ENCODE data around the gene DEPP1.

DEPP1 gene

GRCh38 chr10:44965651-44966097 is 12.9 kb downstream of the DEPP1 start:
- no peak for DNase-seq

- no peak for DNase-seq
Measured at GRCh38 chr10:44965104-44965503, 13.5 kb downstream of the DEPP1 start.

- DNase-seq: peak; percentile 84
Measured at GRCh38 chr10:44963772-44964633, 14.6 kb downstream of the DEPP1 start.

- peak; percentile 69 for DNase-seq
Measured at GRCh38 chr10:44962870-44963738, 15.5 kb downstream of the DEPP1 start.

DNA sequence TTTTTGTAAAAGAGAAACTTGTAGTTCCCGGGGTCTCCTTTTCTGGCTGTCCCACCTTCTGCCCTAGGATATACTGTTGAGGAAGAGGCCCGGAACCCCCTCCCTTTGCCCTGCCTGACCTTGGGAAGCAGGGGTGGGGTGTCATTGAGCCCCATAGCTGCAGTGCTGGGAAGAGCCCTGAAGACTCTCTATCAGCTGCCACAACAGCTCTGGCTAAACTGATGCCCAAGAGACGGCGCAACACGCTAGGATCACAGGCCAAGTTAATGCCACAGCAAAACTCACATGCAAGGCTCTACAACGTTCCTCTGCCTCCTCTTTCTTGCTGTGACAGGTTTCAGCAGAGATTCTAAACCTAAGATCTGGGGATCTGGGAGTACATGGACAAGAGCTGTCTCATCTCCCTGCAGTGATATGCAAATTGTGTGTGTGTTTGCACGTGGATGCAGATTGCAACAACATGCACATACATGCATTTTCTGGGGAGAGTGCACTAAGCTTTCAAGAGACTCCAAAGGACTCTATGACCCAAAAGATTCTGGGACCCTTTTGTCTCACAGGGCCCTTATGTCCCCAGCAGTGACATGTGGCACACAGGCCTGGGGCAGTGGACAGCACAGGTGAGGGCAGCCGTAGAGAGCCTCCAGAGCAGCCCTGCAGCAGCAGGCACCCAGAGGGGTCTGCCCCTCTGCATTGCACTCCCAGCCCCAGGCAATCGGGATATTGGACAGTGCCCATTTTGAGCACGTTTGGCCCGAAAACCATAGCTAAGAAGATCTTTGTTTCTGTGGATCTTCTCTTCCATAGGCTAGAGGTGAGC is 16.5 kb downstream of the DEPP1 start:
- DNase-seq: no peak

GRCh38 chr10:44961230-44961571 is 17.4 kb downstream of the DEPP1 start:
- DNase-seq: no peak

GRCh38 chr10:44960482-44961229 is 18.0 kb downstream of the DEPP1 start:
- DNase-seq: no peak

DNA sequence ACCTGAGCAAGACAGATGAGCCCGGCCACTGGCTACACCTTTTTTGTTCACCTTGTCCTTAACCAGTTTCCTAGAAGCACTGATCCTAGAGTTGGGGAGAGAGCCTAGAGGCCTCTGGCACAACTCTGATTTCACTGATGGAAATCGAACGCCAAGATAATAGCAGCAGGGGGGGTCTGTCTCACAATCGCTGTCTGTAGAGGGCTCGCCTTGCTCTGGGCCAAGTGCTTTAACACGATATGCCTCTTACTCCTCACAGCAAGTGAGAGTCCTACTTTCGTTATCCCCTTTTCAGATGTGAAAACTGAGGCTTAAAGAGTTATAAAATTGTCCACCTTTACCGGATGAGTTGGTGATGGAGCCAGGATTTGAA is 18.5 kb downstream of the DEPP1 start:
- no peak for DNase-seq

DNA sequence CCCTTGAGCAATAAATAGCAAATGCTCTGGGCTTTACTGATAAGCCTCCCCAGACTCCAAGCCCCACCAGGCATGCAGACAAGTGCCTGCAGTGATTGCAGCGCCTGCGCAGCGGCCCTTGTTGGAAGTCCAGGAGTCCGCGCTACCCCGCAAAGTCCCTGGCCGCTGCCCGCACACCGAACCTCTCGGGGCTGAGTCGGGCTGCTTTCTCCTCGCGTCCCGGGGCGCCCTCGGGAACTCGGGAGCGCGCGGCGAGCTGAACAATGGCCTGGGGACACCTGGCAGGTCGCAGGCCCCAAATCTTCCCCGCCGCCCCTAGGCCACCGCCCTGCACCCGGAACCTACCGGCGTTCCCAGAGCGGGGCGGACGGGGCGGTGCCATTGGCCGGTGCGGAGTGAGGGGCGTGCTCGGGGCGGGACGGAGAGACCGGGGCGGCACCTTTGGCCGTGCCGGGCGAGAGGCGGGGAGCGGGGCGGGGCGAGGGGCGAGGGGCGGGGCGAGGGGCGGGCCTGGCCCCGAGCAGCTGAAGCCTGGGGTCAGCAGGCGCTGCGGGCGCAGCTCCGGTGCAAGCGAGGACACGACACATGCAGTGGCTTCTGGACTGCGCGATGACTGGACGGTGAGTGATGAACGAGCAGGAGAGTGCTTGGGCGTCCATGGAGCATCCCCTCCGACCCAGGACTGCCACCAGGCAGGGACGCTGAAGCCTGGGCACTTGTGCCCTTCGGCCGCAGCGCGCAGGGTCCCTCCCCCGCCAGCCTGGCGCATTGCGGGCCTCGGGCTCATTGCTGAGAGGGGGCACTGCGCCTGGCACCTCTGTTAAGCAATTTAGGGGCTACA is 19.1 kb downstream of the DEPP1 start, which contains the start of gene RASSF4:
RASSF4 (plus strand) TSS at position 556 of the 841 bp plus-strand sequence. CDS start 10,401 bp downstream, outside the sequence.
- DNase-seq: peak; percentile 92

DNA sequence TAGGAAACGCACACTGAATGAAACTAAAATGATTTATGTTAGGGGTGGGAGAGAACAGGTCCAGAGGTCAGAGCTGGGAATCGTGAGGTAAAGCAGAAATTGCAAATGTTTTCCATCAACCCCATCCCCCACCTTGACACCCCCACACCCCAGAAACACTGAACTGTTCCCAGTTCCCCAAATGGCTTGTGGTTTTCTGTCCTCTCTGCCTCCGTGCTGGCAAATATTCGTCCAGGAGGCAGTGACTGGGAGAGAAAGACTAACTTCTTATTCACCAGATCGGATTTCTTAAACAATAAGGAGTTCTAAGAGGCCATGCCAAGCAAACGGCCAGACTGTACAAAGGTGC is 19.7 kb downstream of the DEPP1 start:
- no peak for DNase-seq

DNA sequence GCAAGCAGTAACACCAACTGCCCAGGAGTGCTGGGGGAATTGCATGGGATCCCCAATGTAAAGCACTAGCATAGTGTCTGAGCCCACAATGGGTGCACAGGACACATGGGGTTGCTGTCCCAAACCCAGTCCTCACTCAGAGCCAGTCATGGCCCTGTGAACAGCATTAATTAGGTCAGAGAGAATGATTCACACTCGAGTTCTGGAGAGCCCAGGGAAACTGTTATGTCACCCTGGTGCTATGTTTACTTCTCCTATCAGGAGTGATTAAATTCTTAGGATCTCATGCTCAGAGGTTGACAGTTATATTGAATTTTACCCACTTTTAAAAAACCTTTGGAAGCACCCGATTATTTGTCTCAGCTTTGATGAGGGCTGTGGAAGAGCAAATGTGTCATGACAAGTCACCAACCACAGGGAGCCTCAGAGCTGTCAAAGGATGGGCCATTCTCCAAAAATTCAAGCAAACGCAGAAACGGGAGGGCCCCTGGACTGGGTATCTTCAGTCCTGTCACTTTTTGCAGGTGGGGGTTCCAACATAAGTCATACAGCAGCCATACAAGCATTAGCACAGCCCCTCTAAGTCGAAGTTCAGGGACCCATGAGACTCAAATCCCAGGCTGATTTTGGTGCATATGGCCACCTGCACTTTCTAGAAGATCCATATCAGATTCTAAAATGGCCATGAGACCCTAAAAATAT is 20.3 kb downstream of the DEPP1 start:
- DNase-seq: no peak

DNA sequence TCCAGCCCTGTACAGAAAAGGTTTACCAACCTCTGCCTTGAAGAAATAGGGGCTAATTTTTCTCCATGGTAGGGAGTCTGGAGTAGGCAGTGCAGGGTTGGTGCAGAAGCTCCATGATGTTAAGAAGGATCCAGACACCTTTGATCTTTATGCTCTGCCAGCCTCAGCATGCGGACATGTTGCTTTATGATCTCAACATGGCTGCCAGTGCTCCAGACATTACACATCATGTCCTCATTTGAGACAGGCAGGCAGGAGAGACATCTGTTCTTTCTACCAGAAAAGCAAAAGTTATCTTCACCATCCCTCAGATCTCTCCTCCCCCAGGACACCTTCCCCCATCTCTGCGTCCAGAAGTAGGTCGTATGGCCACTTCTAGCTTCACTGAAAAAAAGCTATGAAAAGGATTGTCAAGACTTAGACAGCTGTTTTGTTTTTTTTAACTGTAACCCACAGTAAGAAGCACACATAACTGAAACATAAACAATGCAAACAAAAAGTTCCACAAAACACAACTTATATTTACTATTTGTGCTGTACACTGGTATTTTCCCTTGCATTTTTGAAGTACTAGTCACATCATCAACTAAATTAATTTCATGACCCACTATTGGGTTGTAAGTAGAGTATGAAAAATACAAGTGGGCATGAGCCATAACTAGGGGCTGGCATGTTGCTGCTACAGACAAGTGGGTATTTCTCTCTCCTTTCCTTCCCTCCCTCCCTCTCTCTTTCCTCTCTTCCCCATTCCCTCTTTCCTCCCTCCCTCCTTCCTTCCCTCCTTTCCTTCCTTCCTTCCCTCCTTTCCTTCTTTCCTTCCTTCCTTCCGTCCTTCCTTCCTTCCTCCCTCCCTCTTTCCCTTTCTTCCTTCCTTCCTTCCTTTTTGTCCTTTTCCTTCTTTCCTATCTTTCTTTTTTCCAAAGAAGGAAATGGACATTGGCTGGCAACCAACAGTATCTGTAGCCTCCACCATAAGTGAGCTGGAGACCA is 21.6 kb downstream of the DEPP1 start:
- no peak for DNase-seq

- DNase-seq: no peak
Measured at GRCh38 chr10:44956226-44956625, 22.4 kb downstream of the DEPP1 start.

GRCh38 chr10:44955413-44956070 is 23.1 kb downstream of the DEPP1 start:
- DNase-seq: no peak

GRCh38 chr10:44954962-44955361 is 23.6 kb downstream of the DEPP1 start:
- no peak for DNase-seq

DNA sequence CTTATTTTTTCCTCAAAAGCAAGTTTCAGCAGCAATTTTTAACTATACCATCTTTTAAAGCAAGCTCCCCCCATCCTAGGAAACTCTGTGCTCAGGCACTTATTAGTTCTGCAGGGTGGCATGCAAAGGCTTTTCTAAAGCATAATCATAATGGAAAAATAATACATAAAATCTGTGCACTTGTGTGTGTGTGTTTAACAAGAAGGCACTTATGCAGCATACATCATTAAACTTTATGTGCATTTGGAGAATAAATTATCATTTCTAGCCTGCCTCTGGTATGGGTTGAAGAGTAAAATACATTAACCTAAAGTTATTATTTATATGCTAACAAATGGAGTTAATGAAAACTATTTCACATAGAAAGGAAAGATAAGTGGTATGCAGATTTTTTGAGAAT is 24.6 kb downstream of the DEPP1 start:
- DNase-seq: no peak

DNA sequence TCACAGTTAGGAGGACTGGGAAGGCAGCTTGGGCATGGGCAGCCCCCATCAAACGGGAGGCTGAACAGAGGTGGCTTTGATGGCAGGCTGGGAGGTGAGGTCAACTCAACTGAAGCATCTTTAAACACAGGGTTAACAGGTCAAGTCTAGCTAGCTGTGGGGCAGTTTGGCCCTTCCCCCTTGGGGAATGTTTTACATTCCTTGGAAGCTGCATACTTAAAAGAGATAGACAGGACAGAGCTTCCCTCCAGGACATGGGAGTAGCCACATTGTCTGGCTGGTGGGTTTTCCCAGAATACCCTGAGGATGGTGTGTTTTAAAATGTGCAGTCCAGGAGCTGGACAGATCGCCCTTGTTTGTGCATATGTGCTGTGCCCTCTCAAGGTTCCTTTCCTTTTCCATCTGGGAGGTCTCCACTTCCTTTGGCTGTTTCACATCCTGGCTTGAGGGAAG is 25.8 kb downstream of the DEPP1 start:
- DNase-seq: no peak

- DNase-seq: no peak
Measured at GRCh38 chr10:44951576-44952226, 26.9 kb downstream of the DEPP1 start.
